ENCODE results near the gene ADAMTS12. TPM values are rescaled to one million over a fixed set of nuclear protein-coding genes. Genes with fewer than 3 reads are reported as not detected.

The ADAMTS12 gene
- total and polyA plus RNA-seq, 2 of the 8 experiments (the other 6 are each of a cell fraction or from before 2014, with no cell fraction given) = 6.4 to 12.8 TPM

DNA sequence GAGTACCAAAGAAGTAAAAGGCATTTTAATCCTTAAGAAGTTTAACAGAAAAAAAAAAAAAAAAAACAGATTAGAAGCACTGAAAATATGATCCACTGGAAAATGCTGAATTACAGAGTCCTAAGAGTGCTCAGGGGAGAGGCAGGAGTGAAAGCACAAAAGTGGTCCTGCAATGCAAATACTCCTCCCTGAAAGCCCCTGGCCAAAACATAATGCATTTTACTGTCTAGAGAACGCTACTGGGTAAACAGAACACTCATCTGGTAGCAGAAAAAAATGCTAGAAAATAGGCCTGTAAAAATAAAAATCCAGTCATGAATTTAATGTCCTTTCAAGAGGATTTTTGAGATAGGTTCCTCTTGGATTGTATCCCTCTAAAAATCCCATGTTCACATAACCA lies 81.9 kb downstream of the ADAMTS12 start:
- Histone ChIP-seq H2AFZ (ENCODE audit: low read length) (no peak overlapping the region), H3K27ac (ENCODE audit: low read depth, low read length) (no peak overlapping the region), H3K23ac (ENCODE audit: insufficient read length) (no peak overlapping the region), H3K27me3 (replicated peaks in 1 of 4; ENCODE audit: control insufficient read depth in 3 of 4, extremely low read depth in 1 of 4, insufficient read depth in 3 of 4, low read length in 3 of 4) (no peaks in the 10 kb centered on the region), H4K20me1 (replicated peaks in 1 of 2; ENCODE audit: control insufficient read depth in 1 of 2, insufficient read depth in 2 of 2, low read length in 2 of 2) (no peaks in the 10 kb centered on the region), H3K4me3 (ENCODE audit: extremely low read depth in 1 of 4, insufficient read depth in 2 of 4, low read depth in 3 of 4, low read length in 4 of 4) (no peak overlapping the region), H3K4ac (replicated peaks; ENCODE audit: insufficient read length, low read depth, low read length) (no peak overlapping the region), H3K56ac (replicated peaks; ENCODE audit: insufficient read length, low read depth, low read length) (no peak overlapping the region), H2BK5ac (ENCODE audit: low read depth, low read length) (no peak overlapping the region), H3K9me3 (ENCODE audit: insufficient read depth in 2 of 2, low read depth in 1 of 2, low read length in 1 of 2) (no peaks in the 10 kb centered on the region), H3K23me2 (ENCODE audit: low read depth, low read length) (no peaks in the 10 kb centered on the region), H2BK12ac (ENCODE audit: low read depth, low read length) (no peak overlapping the region), H3K4me2 (ENCODE audit: insufficient read depth in 1 of 2, low read depth in 2 of 2, low read length in 2 of 2) (no peak overlapping the region), H2AK5ac (ENCODE audit: low read depth, low read length) (no peak overlapping the region), H3K18ac (ENCODE audit: extremely low read depth, low read length) (no peak overlapping the region), H3K14ac (ENCODE audit: insufficient read length) (no peak overlapping the region), H3K36me3 (ENCODE audit: control insufficient read depth in 2 of 4, insufficient read depth in 4 of 4, low read length in 3 of 4) (no peaks in the 10 kb centered on the region), H4K91ac (replicated peaks; ENCODE audit: insufficient read length, low read length) (no peak overlapping the region), H3K79me2 (ENCODE audit: control insufficient read depth in 1 of 2, insufficient read depth in 2 of 2, low read length in 2 of 2) (no peaks in the 10 kb centered on the region), H3K4me1 (replicated peaks in 1 of 4; ENCODE audit: control insufficient read depth in 3 of 4, insufficient read depth in 4 of 4, low read length in 3 of 4) (peaks cover 0 to 8% (median 0%) of the 10 kb centered on the region in 4 experiments; a peak in 1 of 7 replicates), H2BK120ac (replicated peaks; ENCODE audit: low read depth, low read length) (no peak overlapping the region), H2BK20ac (ENCODE audit: low read length) (no peak overlapping the region), H4K5ac (ENCODE audit: insufficient read length, low read depth, low read length) (no peak overlapping the region), H4K8ac (ENCODE audit: extremely low read depth, insufficient read depth, low read length) (no peak overlapping the region), H3K79me1 (ENCODE audit: low read depth, low read length) (no peaks in the 10 kb centered on the region; the same call in 1 of the 2 replicates), H2BK15ac (ENCODE audit: low read length) (no peak overlapping the region), H3K9ac (replicated peaks in 1 of 4; ENCODE audit: extremely low read depth in 1 of 4, low read depth in 3 of 4, low read length in 3 of 4) (no peak overlapping the region)
- no peak for DNase-seq (ENCODE audit: low read depth in 1 of 2, low spot score in 2 of 2)
- WGBS, 2 experiments (ENCODE audit: extremely low coverage in 1 of 2, insufficient coverage in 1 of 2, insufficient read length in 1 of 2, insufficient replicate concordance in 2 of 2, low coverage in 1 of 2, low lambda C conversion rate in 2 of 2, missing lambda C conversion rate in 1 of 2) = 68% methylated on average over 1 of the region's 1 CpG; no CpG with 5 or more reads in 1 of the 2 experiments
- POLR2A ChIA-PET (ENCODE audit: partially characterized antibody) = no interaction called here
- CTCF ChIA-PET (ENCODE audit: partially characterized antibody) = no interaction called here
- no peak for FAIRE-seq
- TF ChIP-seq, protein P1, sequence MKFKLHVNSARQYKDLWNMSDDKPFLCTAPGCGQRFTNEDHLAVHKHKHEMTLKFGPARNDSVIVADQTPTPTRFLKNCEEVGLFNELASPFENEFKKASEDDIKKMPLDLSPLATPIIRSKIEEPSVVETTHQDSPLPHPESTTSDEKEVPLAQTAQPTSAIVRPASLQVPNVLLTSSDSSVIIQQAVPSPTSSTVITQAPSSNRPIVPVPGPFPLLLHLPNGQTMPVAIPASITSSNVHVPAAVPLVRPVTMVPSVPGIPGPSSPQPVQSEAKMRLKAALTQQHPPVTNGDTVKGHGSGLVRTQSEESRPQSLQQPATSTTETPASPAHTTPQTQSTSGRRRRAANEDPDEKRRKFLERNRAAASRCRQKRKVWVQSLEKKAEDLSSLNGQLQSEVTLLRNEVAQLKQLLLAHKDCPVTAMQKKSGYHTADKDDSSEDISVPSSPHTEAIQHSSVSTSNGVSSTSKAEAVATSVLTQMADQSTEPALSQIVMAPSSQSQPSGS (IDR thresholded peaks at IDR 0.05; ENCODE audit: low read length) = no peak
- TF ChIP-seq EGR1 (IDR thresholded peaks at IDR 0.05; ENCODE audit: borderline replicate concordance, low read depth, low read length) (no peak), CBX5 (IDR thresholded peaks at IDR 0.05; ENCODE audit: low read depth, low read length) (no peak), SIX5 (IDR thresholded peaks at IDR 0.05; ENCODE audit: low read depth, low read length) (no peak), SUZ12 (IDR thresholded peaks at IDR 0.05; ENCODE audit: low read length) (no peak), POU5F1 (IDR thresholded peaks at IDR 0.05; ENCODE audit: low read depth, low read length) (no peak), TEAD4 (IDR thresholded peaks at IDR 0.05; ENCODE audit: low read depth, low read length) (no peak), SRF (IDR thresholded peaks at IDR 0.05; ENCODE audit: low read depth, low read length) (no peak)

Data from H1 (cell line).